ENCODE results near the gene FGD5.
"Not testable (repeated sequence)": the region's sequence is repeated elsewhere in the genome, so short reads cannot be mapped to it uniquely, and the experiment has no call there.

The FGD5 gene

GRCh38 chr3:14808025-14808424 is 10.7 kb upstream of the FGD5 start:
- FAIRE-seq: no peak

DNA sequence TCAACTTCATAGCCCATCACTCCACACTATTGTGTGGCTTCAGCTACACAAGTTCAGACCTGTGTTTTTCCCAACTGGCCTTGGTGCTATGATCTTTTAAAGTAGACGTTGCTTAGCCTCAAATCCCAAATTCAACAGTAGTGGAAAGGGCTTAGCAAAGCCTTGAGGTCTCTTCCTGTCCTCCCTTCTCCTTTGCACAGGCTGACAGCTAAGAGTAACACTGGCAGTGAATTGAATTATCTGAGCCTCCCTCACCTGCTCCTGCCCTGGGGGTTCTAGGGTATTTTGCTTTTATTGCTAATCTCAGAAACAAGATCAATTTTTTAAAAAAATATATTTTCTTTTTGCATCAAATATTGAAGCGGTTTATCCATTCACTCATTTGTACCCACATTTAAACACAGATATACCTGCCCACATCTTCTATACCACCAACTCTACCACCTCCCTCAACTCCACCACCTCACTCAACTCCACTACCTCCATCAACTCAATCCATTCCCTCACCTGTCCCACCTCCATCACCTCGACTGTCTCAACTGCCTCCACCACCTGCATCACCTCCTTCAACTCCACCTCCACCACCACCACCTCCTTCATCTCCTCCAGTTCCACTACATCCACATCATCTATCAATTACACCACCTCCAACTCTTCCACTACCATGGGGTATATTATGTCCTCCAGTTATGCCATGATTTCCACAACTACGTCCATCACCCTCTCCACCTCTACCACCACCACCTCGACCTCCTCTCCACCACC is 10.1 kb upstream of the FGD5 start:
- FAIRE-seq: no peak

DNA sequence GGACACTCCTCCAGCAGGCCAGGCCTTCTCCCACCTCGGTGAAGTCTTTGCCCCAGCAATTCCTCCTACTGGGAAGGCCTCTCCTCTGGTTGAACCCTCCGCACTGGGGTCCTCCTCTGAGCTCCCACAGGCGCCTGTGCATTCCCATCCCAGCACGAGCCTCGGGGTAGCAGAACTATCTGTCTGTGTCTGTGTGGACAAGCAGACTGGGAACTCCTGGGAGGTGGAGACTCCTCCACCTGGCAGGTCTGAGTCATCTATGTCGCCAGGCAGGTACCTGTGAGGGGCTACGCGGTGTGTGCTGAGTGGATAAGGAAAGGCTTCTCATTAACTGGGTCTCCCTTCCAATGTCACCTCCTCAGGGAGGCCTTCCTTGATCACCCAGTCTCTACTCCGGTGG is 9.2 kb upstream of the FGD5 start:
- not testable (repeated sequence) for FAIRE-seq

DNA sequence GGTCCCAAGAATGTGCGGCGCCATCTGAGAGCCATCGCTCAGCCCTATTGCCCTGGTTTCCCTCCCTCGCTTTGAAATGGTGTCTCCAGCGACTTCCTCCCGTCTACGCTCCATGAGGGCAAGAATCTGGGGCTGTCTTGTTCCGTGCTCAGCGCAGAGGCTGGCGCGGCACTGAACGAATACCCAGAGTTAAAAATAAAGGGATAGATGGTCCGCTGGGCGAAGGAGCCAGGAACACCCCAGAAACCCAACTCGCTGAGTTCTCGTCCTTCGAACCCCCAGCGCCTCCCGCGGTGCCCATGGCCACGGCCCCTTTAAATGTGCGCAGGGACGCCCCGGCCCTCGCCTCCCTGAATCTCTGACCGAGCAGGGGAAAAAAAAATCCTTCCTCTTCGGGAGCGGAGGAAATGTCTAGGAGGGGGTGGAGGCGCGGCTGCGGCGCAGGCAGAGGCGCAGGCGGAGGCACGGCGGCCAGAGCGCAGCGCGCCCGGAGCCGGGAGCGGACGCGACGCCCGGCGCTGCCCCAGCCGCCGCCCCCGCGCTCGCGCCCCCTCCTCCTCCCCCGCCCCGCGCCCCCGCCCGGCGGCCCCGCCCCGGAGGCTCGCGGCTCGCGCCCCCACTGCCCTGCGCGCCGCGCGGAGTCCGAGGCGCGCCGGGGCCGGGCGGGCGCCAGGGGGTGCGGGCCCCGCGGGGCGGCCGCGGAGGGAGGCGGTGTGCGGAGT is 8.5 kb upstream of the FGD5 start:
- FAIRE-seq: no peak

- FAIRE-seq: no peak
Observed at GRCh38 chr3:14810801-14811661, 7.7 kb upstream of the FGD5 start.

- FAIRE-seq: no peak
Observed at GRCh38 chr3:14811684-14812083, 7.1 kb upstream of the FGD5 start.

GRCh38 chr3:14812196-14812790 is 6.5 kb upstream of the FGD5 start:
- FAIRE-seq: no peak

DNA sequence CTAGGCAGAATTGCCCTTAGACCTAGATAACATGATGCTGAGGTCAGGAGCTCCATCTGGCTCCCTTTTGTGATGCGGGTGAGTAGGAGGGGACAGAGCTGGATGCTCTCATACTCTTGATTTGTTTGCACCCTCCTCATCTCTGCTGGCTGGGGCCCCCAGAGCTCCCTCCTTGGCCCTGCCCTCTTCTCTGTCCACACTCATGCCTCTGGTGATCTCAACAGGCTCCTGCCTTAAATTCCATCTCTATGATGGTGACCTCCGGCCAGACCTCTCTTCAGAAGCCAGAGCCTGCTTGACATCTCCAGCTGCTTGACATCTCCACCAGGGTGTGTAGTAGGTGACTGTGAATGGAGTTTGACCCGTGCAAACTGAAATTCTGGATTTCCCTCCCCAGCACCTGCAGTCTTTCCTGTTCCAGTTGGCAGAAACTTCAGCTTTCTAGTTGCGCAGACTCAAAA is 4.3 kb upstream of the FGD5 start:
- no peak for FAIRE-seq

DNA sequence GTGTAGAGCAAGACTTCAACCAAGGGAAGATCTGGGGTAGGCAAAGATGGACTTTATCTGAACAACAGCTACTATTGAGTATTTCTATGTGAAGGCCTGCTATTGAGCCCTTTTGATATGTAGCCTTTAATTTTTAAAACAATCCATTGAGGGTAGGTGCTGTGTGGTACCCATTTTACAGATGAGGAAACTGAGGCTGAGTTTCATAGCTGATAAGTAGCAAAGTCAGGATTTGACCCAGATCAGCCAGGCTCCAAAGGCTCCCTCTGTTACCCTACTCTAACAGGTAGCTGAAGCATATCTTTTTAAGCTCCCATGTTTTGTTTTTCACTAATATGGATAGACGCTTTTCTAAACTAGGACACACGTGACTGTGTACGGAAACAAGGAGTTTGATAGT is 2.4 kb upstream of the FGD5 start:
- FAIRE-seq: no peak

- FAIRE-seq: no peak
Observed at GRCh38 chr3:14819671-14820070, 909 bp downstream of the FGD5 start.

GRCh38 chr3:14820156-14820555 is 1.4 kb downstream of the FGD5 start:
- FAIRE-seq: no peak

DNA sequence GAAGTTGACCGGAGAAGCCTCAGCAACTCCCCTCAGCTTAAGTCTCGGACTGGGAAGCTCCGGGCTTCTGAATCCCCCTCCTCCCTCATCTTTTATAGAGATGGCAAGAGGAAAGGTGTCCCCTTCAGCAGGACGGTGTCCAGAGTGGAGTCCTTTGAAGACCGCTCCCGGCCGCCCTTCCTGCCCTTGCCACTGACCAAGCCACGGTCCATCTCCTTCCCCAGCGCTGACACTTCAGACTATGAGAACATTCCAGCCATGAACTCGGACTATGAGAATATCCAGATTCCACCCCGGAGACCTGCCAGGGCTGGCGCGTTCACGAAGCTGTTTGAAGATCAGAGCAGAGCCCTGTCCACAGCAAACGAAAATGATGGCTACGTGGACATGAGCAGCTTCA is 2.4 kb downstream of the FGD5 start:
- no peak for FAIRE-seq

DNA sequence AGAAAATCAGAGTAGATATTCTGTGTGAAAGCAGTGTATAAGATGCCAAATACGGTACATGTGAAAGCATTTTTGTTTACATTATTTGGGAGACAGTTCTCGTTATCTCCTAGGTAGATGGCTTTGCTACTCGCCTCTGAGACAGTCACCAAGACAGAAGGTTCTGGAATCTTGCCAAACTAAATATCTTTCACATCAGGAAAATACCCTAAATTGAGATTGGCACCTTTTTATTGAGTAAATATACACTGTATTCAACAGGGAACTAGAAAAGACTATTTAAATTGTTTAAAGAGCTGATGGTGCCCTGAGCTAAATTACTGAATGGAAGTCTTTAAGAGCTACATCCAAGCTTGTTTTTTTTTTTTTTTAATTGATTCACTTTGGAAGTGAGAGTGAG is 3.4 kb downstream of the FGD5 start:
- no peak for FAIRE-seq

GRCh38 chr3:14822670-14823390 is 4.1 kb downstream of the FGD5 start:
- FAIRE-seq: no peak

- no peak for FAIRE-seq
Observed at GRCh38 chr3:14823393-14823792, 4.6 kb downstream of the FGD5 start.

DNA sequence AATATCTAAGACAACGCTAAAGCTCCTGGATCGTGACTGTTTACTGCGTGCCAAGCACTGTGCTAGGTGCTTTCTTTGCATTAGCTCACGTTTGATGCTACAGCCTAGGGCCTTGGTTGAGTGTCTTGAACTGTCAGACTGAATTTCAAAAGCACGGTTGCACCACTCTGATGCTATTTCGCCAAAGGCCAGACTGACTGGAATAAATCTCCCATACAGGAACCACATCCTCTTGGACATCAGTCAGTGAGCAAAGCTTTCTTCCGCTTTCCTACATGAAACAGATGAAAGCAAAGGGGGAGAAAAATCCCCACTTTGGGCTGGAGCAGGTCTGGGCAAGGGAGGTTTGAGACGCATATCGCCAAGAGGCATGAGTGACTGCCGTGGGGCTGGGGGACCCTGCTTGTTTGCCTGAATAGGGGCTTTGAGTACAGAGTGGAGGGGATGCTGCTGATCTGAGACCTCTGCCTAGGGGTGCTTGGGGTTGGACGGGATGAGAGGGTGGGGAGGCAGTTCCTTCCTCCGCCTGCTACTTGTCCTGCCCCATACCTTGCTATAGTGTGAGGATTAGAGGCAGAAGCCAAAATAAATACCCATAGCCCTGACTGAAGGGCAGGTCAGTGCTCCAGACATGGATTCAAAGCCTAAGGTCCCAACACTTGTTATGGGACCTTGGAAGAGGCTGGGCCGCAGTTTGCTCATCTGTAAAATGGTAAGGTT is 5.3 kb downstream of the FGD5 start:
- no peak for FAIRE-seq

GRCh38 chr3:14824646-14825045 is 5.9 kb downstream of the FGD5 start:
- FAIRE-seq: no peak

DNA sequence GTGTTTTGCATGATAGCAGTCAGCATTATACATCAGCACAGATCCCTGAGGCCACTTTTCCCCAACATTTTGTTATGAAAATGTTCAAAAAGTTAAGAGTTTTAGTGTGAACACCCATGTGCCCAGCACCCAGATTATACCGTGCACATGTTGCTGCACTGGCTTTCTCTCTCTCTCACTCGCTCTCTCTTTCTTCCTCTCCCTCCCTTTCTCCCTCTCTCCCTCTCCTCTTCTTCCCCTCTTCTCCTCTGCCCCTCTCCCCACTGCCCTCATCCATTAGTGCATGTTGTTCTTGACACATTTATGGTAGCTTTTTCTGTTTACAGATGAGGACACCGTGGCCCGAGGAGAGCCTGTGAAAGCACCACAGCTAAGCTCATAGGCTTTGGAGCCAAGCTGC is 7.3 kb downstream of the FGD5 start:
- FAIRE-seq: no peak

- no peak for FAIRE-seq
Observed at GRCh38 chr3:14827776-14828175, 9.0 kb downstream of the FGD5 start.

DNA sequence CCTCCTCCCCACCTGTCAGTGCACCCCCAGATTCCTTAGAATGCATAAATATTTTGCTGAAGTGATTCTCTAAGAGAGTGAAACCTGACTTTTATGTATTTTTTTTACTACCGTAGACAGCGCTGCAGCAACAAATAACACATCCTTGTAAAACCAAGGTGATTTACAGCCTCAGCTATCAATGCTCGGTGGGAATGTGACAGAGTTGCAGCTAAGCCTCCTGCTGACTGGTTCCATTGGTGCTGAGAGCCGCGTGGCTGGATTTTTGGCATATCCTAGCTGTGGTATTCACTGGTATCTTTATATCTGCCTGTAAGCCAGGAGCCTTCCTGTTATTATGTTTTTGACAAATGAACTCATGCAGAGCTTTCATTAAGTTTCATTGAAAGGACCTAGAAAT is 11.0 kb downstream of the FGD5 start:
- FAIRE-seq: no peak

DNA sequence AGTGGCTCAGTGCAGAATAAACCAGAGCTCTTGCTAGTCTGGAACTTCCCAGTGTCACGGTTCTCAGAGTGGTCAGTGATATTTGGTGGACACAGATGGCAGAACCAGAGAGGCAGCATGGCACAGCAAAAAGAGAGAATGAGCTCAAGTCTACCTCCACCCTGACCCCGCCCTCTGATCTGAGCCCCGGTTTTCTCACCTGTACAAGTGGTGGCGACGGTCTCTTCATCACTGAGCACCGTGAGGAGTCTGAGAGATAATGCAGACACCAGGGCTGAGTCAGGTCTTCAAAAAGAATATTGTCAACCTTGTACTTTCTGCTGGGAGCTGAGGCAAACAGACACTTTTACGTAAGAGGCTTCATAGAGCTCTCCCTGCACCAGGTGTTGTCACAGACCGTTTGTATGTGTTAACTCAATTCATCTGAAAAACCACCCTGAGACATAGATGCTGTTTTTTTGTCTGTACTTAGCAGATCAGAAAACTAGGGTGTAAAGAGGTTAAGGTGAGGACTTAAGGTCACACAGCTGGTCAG is 13.2 kb downstream of the FGD5 start:
- FAIRE-seq: no peak

Data from A204.1 (cell line).